KOPT-K1 (cell line): ENCODE results near the gene C16orf95.
"Not testable (repeated sequence)": the region's sequence is repeated elsewhere in the genome, so short reads cannot be mapped to it uniquely, and the experiment has no call there.

Source experiments
- H3K27ac ChIP-seq: fragments of 200-600 bp; sonication (generic); 2 replicates; pipeline ENCODE4 v1.5.1; 2016; ENCODE audit warnings: antibody characterized with exemption, mild to moderate bottlenecking, low read depth, low read length; ENCODE audit not compliant: poor library complexity, severe bottlenecking
- H3K36me3 ChIP-seq: fragments of 200-600 bp; sonication (generic); 2 replicates; pipeline ENCODE4 v1.5.1; 2017; ENCODE audit warnings: antibody characterized with exemption, mild to moderate bottlenecking, low read length, moderate library complexity; ENCODE audit not compliant: insufficient read depth
- H3K9me3 ChIP-seq: fragments of 200-600 bp; sonication (generic); 2 replicates; pipeline ENCODE4 v1.5.1; 2017; ENCODE audit warnings: antibody characterized with exemption, low read length, mild to moderate bottlenecking; ENCODE audit not compliant: insufficient read depth, poor library complexity, severe bottlenecking

Gene C16orf95

DNA sequence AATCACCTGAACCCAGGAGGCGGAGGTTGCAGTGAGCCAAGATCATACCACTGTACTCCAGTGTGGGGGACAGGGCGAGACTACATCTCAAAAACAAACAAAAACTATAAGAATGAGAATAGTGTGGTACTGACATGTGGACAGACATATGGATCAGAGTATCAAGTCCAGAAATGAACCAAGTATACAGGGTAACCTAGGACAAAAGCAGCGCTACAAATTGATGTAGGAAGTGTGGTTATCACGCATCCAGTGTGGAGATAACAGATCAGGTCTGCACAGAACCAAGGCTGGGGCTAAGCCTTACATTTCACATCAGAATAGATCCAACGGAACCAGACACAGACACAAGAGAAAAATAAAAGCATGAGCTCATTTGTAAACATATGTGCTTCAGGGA, 23.0 kb upstream of the C16orf95 start:
- Histone ChIP-seq H3K27ac (no peak overlapping the region), H3K9me3 (no peaks in the 10 kb centered on the region), H3K36me3 (peaks cover 75% of the 10 kb centered on the region)

GRCh38 chr16:87339724-87340105, 22.5 kb upstream of the C16orf95 start:
- not testable (repeated sequence) for H3K27ac ChIP-seq, H3K9me3 ChIP-seq
- H3K36me3 ChIP-seq = peaks cover 79% of the 10 kb centered on the region

- Histone ChIP-seq H3K27ac (no peak overlapping the region), H3K9me3 (no peaks in the 10 kb centered on the region), H3K36me3 (peaks cover 84% of the 10 kb centered on the region)
Observed at GRCh38 chr16:87339086-87339723, 22.0 kb upstream of the C16orf95 start.

DNA sequence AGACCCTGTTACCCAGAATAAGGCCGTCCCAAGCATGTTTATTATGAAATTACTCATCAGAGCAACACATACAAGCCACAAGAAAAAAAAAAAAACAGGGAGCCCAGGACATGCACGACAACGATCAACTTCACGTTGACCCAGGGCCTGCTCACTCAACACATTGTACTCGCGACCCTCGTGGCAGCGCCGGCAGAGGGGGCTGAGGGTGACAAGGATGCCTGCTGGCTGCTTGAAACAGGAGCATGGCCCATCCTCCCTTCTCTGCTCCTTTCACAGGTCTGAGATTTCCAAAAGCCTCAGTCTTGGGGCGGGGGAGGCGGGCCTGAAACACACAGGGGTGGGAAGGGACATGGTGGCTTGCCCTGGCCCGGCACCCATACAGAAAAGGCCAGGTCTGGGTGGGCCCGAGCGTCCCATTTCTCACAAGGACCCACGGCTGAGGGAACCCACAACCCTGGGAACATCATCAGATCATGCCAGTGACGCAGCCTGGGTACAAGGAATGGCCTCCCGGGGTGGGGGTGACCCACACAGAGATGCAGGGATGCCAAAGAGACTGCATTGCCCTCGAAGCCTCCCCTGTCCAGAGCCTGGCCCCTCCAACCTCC, 21.1 kb upstream of the C16orf95 start:
- H3K36me3 ChIP-seq = peaks cover 84% of the 10 kb centered on the region
- no peaks in the 10 kb centered on the region for H3K9me3 ChIP-seq
- H3K27ac ChIP-seq = no peak overlapping the region

DNA sequence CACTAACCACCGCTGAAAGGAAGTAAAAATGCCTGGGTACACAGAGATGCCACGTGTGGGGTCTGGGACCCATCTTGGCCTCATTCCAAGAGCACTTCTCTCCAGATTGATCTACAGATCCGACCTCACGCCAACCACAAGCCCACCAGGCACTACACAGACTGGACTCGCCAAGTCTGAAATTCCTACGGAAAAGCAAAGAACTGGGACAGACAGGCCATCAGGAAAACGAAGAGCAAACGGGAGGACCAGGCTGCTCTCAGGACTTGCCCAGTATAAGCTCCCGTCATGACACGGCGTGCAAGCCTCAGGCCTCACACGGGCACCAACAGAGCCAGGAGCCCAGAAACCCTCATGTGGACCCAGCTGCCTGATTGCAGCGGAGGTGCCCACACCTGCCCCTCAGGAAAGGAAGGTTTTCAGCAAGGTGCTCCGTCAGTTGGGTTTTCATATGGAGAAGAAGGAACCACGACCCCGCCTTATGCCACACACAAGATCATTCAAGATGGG, 20.1 kb upstream of the C16orf95 start:
- peaks cover 84% of the 10 kb centered on the region for H3K36me3 ChIP-seq
- no peak overlapping the region for H3K27ac ChIP-seq
- no peaks in the 10 kb centered on the region for H3K9me3 ChIP-seq

GRCh38 chr16:87336434-87337240, 19.4 kb upstream of the C16orf95 start:
- H3K27ac ChIP-seq = peak overlapping the region; percentile 36
- peaks cover 84% of the 10 kb centered on the region for H3K36me3 ChIP-seq
- H3K9me3 ChIP-seq = no peaks in the 10 kb centered on the region

GRCh38 chr16:87335625-87336433, 18.6 kb upstream of the C16orf95 start:
- H3K27ac ChIP-seq = peak overlapping the region; percentile 36
- no peaks in the 10 kb centered on the region for H3K9me3 ChIP-seq
- peaks cover 85% of the 10 kb centered on the region for H3K36me3 ChIP-seq

DNA sequence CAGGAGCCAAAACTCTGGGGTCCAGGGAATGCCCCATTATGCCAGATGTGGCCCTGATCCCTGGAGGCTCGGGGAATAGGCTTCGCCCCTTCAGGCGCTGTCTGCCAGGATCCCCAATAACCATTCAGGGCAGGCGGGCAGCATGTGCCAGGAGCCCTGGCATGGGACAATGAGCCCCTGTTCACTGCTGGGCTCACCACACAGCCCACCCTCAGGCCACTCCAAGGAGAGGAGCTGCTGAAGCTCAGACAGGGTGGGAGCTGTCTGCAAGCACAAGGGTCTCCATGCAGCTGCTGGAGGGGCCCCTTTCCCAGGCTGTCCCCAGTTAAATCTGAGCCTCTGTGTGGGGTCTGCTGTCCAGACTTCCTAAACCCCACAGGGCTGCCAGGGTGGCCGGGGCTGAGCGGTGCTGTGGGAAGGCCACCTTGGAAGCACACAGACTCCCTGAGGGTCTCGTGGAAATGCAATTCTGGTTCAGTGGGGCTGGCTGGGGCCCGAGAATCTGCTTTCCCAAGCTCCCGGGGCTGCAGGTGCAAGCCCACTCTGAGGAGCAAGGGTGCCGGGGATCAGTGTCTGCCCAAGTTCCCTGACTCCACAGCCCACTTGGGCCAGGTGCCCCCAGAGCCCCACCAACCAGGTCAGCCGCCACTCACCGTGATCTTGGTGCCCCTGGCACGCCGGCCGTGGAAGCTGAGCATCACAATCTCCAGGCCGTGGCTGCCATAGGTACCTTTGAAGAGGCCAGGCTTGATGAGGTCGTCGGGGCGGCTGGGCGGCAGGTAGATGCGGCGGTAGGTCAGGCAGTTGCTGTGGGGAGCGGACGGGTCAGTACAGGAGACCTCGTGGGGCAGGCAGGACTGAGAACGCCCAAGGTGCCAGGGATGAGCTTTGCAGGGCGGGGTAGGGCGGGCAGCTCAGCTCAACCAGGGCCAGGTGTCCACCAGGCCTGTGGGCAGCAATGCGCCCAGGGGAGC, 17.7 kb upstream of the C16orf95 start:
- peaks cover 87% of the 10 kb centered on the region for H3K36me3 ChIP-seq
- no peaks in the 10 kb centered on the region for H3K9me3 ChIP-seq
- H3K27ac ChIP-seq = no peak overlapping the region

GRCh38 chr16:87333581-87334331, 16.6 kb upstream of the C16orf95 start:
- no peaks in the 10 kb centered on the region for H3K9me3 ChIP-seq
- H3K27ac ChIP-seq = no peak overlapping the region
- peaks cover 87% of the 10 kb centered on the region for H3K36me3 ChIP-seq

GRCh38 chr16:87333101-87333500, 15.9 kb upstream of the C16orf95 start:
- Histone ChIP-seq H3K9me3 (no peaks in the 10 kb centered on the region), H3K27ac (no peak overlapping the region), H3K36me3 (peaks cover 87% of the 10 kb centered on the region)

DNA sequence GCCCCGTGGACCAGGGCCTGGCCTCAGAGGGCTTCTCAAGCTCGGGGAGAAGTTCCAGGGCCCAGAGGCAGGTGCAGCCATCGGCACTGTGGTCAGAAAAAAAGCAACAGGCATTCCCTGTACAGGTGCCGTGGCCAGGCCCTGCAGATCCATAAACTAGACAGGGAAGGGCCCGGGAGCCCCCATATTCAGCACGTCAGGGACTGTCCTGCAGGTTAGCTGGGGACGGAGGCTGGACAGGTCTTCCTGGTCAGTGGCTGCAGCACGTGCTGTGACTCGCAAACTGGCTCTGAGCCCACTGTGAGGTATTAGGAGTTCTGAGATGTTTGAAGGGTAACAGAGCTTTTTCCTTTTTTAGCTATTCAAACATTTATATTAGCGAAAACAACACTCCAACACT, 15.0 kb upstream of the C16orf95 start:
- Histone ChIP-seq H3K36me3 (peaks cover 92% of the 10 kb centered on the region), H3K9me3 (no peaks in the 10 kb centered on the region), H3K27ac (no peak overlapping the region)

- H3K36me3 ChIP-seq = peaks cover 96% of the 10 kb centered on the region
- H3K27ac ChIP-seq = no peak overlapping the region
- H3K9me3 ChIP-seq = no peaks in the 10 kb centered on the region
Observed at GRCh38 chr16:87331241-87331801, 14.1 kb upstream of the C16orf95 start.

DNA sequence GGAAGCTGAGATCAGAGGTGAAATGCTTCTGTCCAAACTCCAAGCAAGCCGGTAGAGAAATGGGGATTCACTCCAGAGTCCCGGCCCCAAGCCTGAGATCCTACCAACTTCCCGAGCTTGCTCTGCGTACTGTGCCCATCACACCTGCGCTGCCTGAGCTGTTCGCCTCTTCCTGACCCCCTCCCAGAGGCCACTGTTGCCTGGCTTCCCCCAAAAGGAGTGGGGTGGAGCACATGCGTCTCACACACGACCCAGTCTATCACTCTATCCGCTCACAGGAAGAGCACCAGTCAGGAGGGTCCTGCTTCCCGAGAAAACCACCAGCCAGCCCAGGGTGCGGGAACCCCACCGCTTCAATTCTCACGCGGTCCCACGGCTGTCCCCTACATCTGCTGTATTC, 13.5 kb upstream of the C16orf95 start:
- Histone ChIP-seq H3K36me3 (peaks cover 89% of the 10 kb centered on the region), H3K27ac (no peak overlapping the region), H3K9me3 (no peaks in the 10 kb centered on the region)
